Neutrophil (primary cell): ENCODE measurements around the gene GABRB2.

Experiments used
- H3K27ac ChIP-seq: fragments of 200-600 bp; sonication (generic); 2 replicates; pipeline ENCODE4 v1.5.1; 2016; ENCODE audit warnings: mild to moderate bottlenecking, moderate library complexity
- H3K27me3 ChIP-seq: fragments of 200-600 bp; sonication (generic); 2 replicates; pipeline ENCODE4 v1.6.0; 2016; ENCODE audit warnings: mild to moderate bottlenecking
- H3K36me3 ChIP-seq: fragments of 200-600 bp; sonication (generic); 2 replicates; pipeline ENCODE4 v1.5.1; 2017
- H3K4me1 ChIP-seq, 2 experiments: fragments of 200-600 bp in 1 of 2; sonication (generic) in 1 of 2; 1 replicate in 1 of 2; 2 replicates in 1 of 2; pipeline versions ENCODE4 v1.5.1 to v1.6.1; 2013 to 2016; ENCODE audit warnings: low read depth in 1 of 2, low read length in 1 of 2, mild to moderate bottlenecking in 1 of 2, moderate library complexity in 1 of 2; ENCODE audit not compliant: control insufficient read depth in 1 of 2, insufficient read depth in 1 of 2
- H3K4me3 ChIP-seq, 2 experiments: fragments of 200-600 bp in 1 of 2; sonication (generic) in 1 of 2; 1 replicate in 1 of 2; 2 replicates in 1 of 2; pipeline ENCODE4 v1.5.1; 2013 to 2016; ENCODE audit warnings: low read depth in 1 of 2, low read length in 1 of 2, mild to moderate bottlenecking in 1 of 2, moderate library complexity in 1 of 2
- H3K9me3 ChIP-seq: fragments of 200-600 bp; sonication (generic); 2 replicates; pipeline ENCODE4 v1.5.1; 2016
- CTCF ChIP-seq: fragments of 200-600 bp; sonication (generic); IDR thresholded peaks from 2 replicates; pipeline ENCODE4 v1.5.1; 2016; ENCODE audit warnings: antibody characterized with exemption

GABRB2 gene

GRCh38 chr5:161414037-161414436 is 132.5 kb downstream of the GABRB2 start:
- no peak overlapping the region for H3K4me3 ChIP-seq
- no peaks in the 10 kb centered on the region for H3K4me1 ChIP-seq
- no peak overlapping the region for H3K27ac ChIP-seq
- H3K36me3 ChIP-seq, result no peaks in the 10 kb centered on the region
- no peaks in the 10 kb centered on the region for H3K9me3 ChIP-seq
- no peaks in the 10 kb centered on the region for H3K27me3 ChIP-seq
- TF ChIP-seq CTCF, result no peak

- H3K27me3 ChIP-seq, result no peaks in the 10 kb centered on the region
- no peak overlapping the region for H3K4me3 ChIP-seq
- no peaks in the 10 kb centered on the region for H3K36me3 ChIP-seq
- H3K27ac ChIP-seq, result no peak overlapping the region
- no peaks in the 10 kb centered on the region for H3K9me3 ChIP-seq
- TF ChIP-seq CTCF, result no peak
- no peaks in the 10 kb centered on the region for H3K4me1 ChIP-seq
These were observed 133.7 kb downstream of the GABRB2 start for GRCh38 chr5:161412792-161413191.

- Histone ChIP-seq H3K27ac (no peak overlapping the region), H3K36me3 (no peaks in the 10 kb centered on the region), H3K4me1 (no peaks in the 10 kb centered on the region), H3K9me3 (no peaks in the 10 kb centered on the region), H3K4me3 (no peak overlapping the region), H3K27me3 (no peaks in the 10 kb centered on the region)
- TF ChIP-seq CTCF, result no peak
These were observed 135.4 kb downstream of the GABRB2 start for GRCh38 chr5:161411156-161411555.

GRCh38 chr5:161410640-161411039 is 135.9 kb downstream of the GABRB2 start:
- Histone ChIP-seq H3K27ac (no peak overlapping the region), H3K4me3 (no peak overlapping the region), H3K4me1 (no peaks in the 10 kb centered on the region), H3K36me3 (no peaks in the 10 kb centered on the region), H3K9me3 (no peaks in the 10 kb centered on the region), H3K27me3 (no peaks in the 10 kb centered on the region)
- no peak for TF ChIP-seq CTCF

- no peaks in the 10 kb centered on the region for H3K36me3 ChIP-seq
- H3K27me3 ChIP-seq, result no peaks in the 10 kb centered on the region
- H3K9me3 ChIP-seq, result no peaks in the 10 kb centered on the region
- H3K27ac ChIP-seq, result no peak overlapping the region
- no peak overlapping the region for H3K4me3 ChIP-seq
- no peak for TF ChIP-seq CTCF
- no peaks in the 10 kb centered on the region for H3K4me1 ChIP-seq
These were observed 137.1 kb downstream of the GABRB2 start for GRCh38 chr5:161409471-161409870.

- no peak overlapping the region for H3K4me3 ChIP-seq
- H3K27ac ChIP-seq, result no peak overlapping the region
- no peak for TF ChIP-seq CTCF
- H3K9me3 ChIP-seq, result no peaks in the 10 kb centered on the region
- no peaks in the 10 kb centered on the region for H3K36me3 ChIP-seq
- H3K27me3 ChIP-seq, result no peaks in the 10 kb centered on the region
- H3K4me1 ChIP-seq, result no peaks in the 10 kb centered on the region
These were observed 139.6 kb downstream of the GABRB2 start for GRCh38 chr5:161406880-161407279.
